GM19240 (cell line): Measurements from ENCODE around the gene PTPRN2.

Experiments used
- DNase-seq: peaks from one replicate; pipeline ENCODE4 v3.0.0; 2011; ENCODE audit warnings: low spot score; ENCODE audit not compliant: insufficient read length

The PTPRN2 gene

GRCh38 chr7:157641866-157642265 lies 945.8 kb downstream of the PTPRN2 start:
- no peak for DNase-seq

- no peak for DNase-seq
These were observed 947.5 kb downstream of the PTPRN2 start for GRCh38 chr7:157640144-157640543.

GRCh38 chr7:157638563-157638962 lies 949.1 kb downstream of the PTPRN2 start:
- DNase-seq: no peak

GRCh38 chr7:157637216-157637949 lies 950.2 kb downstream of the PTPRN2 start:
- DNase-seq: no peak

GRCh38 chr7:157635669-157636068 lies 952.0 kb downstream of the PTPRN2 start:
- DNase-seq: no peak

- DNase-seq: no peak
These were observed 952.5 kb downstream of the PTPRN2 start for GRCh38 chr7:157635148-157635500.

GRCh38 chr7:157634401-157635147 lies 953.0 kb downstream of the PTPRN2 start:
- no peak for DNase-seq

- DNase-seq: no peak
These were observed 954.0 kb downstream of the PTPRN2 start for GRCh38 chr7:157633465-157634185.

GRCh38 chr7:157630301-157630853 lies 957.2 kb downstream of the PTPRN2 start:
- DNase-seq: no peak

- DNase-seq: no peak
These were observed 959.2 kb downstream of the PTPRN2 start for GRCh38 chr7:157628456-157628855.

GRCh38 chr7:157627646-157628045 lies 960.0 kb downstream of the PTPRN2 start:
- DNase-seq: no peak

GRCh38 chr7:157627033-157627432 lies 960.6 kb downstream of the PTPRN2 start:
- DNase-seq: no peak

- DNase-seq: no peak
These were observed 961.5 kb downstream of the PTPRN2 start for GRCh38 chr7:157625973-157626742.

GRCh38 chr7:157623556-157623955 lies 964.1 kb downstream of the PTPRN2 start:
- no peak for DNase-seq

GRCh38 chr7:157622408-157623205 lies 965.0 kb downstream of the PTPRN2 start:
- DNase-seq: no peak

GRCh38 chr7:157622000-157622399 lies 965.6 kb downstream of the PTPRN2 start:
- DNase-seq: no peak

GRCh38 chr7:157621131-157621681 lies 966.4 kb downstream of the PTPRN2 start:
- DNase-seq: no peak

GRCh38 chr7:157620616-157621015 lies 967.0 kb downstream of the PTPRN2 start:
- DNase-seq: no peak

- no peak for DNase-seq
These were observed 967.7 kb downstream of the PTPRN2 start for GRCh38 chr7:157619753-157620525.
